NCI-H187 treated with DMSO at 0.1 percent for 48 hours (cell line): Measurements from ENCODE around the gene PLK5.

Experiments used
- DNase-seq: peaks from one replicate; lab custom pipeline; 2025; lab: John Stamatoyannopoulos, UW

PLK5 gene

DNA sequence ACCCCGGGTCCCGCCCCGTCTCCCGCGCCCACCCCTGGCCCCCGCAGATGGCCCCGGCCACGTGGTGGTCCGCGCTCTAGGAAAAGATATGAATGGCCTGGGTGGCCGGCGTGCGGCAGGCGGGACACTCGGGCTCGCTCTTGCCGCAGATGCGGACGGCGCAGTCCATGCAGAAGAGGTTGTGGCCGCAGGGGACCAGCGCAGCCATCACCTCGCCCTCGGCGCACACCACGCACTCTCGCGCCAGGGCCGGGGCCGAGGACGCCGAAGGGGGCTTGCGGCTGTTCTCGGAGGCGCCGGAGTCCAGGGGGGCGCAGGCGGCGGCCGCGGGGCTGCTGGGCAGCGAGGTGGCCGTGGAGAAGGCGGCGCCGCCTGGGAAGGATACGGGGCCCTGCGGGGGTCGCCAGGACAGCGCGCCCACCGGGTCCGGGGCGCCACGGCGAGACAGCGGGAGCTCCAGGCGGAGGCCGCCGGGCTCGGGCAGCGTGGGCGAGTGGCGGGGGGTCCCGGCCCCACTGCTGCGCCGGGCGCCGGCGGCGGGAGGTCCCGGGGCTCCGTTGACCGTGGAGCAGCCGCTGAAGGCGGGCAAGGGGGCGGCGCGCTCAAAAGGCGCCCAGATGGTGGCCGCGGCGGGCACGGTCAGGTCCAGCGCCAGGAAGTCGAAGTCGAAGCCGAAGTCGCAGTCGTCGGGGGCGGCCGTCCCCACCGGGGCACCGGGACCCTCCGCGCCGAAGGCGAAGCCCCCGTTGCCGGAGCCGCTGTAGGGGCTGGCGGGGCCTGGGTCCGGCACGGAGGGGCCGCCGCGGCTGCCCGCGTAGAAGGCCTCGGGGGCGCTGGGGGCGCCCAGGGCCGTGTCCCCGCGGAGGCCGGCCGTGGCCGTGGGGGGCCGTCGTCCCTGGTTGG, 31.9 kb downstream of the PLK5 start:
- DNase-seq = no peak

DNA sequence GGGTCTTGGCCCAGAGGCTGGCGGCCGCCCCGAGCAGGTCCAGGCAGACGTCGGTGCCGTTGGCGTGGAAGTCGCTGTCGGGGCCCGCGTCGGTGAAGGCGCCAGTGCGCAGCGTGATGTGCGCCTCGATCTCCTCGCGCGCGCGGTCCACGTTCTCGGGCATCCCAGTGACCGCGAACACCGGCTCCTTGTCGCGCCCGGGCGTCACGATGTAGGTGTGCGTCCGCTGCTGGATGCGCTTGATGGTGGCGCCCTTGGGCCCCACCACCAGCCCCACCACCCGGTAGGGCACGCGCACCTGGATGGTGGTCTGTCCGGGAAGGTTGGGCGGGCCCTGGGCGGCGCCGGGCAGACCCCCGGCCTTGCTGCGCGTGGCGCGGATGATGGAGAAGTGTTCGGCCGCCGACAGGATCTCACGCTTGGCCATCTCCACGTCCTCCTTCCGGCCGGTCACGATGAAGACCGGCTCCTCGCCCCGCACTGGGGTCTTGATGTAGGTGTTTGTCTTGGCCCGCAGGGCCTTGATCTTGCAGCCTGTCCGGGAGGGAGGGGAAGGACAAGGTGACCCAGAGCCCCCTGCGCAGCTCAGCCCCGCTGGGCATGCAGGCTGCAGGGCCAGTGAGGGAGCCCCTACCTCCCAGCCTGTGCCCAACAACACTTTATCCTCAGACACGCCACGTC, 32.7 kb downstream of the PLK5 start:
- no peak for DNase-seq

DNA sequence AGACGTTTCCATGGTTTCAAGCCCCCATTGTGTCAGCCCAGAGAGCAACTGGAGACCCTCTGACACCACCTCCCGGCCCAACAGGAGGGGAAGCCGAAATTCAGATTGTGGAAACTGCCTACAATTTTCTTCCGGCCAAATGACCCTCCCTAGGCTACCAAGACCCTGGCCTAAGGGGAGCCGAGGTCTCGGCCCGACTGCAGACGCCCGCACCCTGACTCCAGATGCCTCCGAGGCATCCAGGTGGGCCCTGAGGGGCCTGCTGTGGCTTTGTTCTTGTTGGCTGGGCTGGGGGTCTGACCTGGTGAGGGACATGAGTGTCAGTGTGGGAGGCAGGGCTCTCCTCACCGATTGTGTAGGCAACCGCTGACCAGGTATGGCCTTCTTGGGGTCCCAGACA, 34.7 kb downstream of the PLK5 start:
- no peak for DNase-seq

DNA sequence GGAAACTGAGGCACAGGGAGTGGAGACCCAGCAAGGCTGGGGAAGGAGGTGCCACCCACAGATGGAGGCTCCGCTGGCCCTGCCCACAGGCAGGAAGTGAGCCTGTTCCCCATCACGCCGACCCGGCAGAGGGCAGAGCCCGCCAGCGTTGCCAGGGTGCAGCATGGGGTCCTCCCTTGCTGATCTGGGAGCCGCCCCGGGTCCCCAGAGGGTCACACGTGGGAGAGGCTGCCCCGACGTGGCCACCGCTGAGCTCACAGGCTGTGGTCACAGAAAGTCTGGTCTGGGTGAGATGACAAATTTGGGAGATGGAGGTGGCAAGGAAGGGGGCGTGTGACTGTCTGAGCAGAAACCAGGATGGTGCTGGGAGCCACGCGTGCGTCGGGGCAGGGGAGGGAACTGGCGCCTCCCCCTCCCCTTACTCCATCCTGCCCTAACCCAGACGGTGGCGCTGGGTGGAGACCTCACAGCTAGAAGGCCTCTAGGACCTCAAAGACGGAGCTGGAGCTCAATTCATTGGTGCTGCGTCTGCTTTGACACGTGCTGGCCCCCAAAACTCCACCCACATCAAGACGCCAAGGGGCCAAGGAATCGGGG, 36.5 kb downstream of the PLK5 start:
- DNase-seq = no peak

DNA sequence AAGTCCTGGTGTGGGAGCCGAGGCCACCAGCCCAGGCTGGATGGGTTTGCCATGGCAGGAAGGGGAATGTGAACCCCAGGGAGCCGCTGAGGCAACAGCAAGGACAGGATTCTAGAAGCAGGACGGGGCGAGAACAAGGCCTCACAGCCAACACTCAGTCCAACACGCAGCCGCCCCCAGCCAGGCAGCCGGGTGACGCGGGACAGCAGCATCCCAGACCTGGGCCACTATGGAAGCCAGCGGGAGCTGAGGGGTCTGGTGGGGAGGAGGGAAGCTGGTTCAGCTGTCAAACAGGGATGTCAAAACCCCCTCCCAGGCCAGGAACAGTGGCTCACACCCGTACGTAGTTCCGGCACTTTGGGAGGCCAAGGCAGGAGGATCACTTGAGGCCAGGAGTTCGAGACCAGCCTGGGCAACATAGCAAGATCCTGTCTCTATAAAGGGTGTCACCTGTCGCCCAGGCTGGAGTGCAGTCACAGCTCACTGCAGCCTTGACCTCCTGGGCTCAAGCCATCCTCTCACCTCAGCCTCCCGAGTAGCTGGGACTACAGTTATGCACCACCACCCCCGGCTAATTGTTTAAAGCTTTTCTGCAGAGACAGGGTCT, 37.5 kb downstream of the PLK5 start:
- DNase-seq = no peak

DNA sequence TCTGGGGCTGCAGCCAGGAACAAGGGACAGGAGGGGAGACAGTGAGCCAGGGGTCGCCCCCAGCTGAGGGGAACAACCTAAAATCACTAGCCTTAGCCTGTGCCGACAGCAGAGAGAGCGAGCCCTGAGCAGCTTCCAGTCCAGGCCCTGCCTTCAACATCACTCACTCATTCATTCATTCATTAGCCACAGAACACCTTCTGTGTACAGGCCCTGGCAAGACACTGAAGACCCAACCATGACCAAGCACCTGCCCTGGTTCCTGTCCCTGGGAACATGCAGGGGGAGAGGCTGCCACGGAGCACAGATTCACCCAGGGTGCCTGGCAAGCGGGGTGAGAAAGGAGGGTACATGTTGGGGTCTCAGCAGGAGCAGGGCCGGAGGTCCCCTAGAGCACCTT, 39.4 kb downstream of the PLK5 start:
- no peak for DNase-seq

DNA sequence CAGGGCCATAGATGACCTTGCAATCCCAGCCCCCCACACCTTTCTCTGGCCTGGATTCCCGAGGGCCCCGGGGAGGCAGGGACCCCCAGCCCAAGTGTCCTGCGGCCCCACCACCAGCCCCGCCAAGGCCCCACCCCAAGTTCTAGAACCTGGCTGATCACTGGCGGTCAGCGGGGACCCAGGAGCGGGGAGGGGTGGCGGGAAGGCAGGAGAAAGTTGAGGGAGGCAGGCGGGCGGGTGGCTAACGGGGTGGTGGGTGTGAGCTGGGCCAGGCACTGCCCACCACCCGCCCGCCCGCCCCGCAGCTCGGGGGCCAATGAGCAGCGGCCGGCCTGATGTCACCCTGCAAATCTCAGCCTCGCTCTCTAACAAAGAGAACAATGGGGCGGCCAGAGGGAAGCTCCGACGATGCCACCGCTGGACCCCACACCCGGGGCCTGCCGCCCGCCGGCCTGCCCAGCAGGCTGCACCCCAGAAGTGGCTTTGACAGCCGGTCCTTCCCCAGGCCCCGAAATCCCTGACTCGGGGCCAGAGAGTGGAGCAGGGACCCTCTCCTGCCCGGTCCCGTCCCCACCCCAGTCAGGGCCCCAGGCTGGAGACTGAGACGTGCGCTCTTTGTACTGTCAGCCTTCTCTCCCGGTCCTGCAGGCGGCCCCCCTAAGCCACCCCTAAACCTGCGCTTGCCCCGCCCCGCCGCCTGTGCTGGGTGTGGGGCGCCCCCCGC, 42.7 kb downstream of the PLK5 start:
- no peak for DNase-seq

DNA sequence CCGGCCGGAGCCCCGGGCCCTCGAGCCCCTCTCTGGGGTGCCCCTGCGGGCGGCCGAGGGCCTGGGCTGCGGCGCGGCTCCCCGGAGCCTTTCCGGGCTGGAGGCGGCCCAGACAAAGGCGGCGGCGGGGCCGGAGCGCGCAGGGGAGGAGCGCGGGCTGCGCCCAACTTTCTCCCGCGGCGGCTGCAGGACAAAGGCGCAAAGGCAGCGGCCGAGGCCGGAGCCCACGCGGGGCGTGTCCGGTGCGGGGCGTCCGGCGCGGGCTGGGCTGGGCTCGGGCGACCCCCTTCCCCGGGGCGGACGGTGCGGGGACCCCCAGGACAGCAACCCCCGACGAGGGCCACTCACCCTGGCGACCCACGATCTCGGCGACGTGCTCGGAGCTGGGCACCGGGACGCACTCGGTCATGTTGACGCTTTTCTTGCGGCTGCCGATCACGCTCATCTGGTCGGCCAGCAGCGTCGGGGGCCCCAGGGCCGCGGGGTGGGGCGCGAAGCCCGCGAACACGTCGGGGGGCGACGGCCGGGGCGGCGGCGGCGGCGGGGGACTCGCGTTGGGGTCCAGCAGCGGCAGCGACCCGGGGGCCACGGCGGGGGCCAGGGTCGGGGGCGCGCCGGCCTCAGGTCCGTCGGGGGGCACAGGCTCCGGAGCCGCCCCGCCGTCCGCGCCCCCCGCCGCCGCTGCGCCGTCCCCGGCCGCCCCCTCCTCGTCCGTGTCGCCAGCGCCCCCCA, 43.4 kb downstream of the PLK5 start:
- no peak for DNase-seq

DNA sequence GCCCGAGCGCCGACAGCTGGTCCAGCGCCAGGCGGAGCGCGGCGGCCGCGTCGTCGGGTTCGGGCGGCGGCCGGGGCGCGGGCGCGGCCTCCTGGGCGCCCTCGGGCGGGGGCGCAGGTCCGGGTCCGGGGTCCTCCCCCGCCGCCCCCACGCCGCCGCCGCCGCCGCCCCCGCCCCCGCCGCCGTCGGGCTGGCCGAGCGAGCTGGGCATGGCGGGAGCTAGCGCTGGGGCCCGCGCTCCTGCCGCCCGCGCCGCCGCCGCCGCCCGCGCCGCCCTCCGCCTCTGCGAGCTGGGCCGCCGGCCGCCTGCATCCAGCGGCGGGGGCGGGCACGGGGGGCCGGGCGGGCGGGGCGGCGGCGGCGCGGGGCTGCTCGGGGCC, 44.0 kb downstream of the PLK5 start:
- no peak for DNase-seq

DNA sequence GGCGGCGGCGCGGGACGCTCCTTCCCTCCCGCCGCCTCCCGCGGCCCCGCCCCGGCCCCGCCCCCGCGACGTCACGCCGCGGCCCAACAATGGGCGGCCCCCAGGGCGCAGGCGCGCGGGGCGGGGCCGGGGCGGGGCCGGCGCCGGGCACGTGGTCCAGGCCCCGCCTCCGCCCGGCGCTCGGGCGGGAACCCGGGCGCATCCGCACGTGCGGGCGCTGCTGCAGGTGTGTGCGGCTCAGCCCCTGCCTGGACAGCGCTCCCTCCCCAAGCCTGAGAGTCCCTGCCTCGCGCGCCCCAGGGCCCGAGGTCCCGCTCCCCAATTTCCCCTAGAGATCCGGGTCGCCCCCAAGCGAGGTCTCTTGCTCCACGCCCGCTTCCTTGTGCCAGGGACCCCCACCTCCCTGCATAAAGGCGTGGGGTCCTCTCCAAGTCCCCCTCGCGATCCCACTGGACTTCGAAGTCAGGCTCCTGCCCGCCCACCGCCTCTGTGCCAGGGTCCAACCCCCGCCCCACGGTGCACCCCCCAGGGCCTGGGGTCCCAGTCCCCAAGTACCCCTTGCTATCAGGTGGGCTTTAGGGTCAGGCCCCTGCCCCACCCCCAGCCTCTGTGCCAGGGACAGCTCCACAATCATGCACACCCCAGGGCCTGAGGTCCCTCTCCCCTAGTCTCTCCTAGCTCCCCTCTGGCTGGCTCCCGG, 44.6 kb downstream of the PLK5 start, which contains the start of gene MEX3D:
Gene MEX3D (minus strand): TSS at position 6 of the 700 bp plus-strand sequence. CDS start 267 bp downstream, outside the sequence.
- no peak for DNase-seq

DNA sequence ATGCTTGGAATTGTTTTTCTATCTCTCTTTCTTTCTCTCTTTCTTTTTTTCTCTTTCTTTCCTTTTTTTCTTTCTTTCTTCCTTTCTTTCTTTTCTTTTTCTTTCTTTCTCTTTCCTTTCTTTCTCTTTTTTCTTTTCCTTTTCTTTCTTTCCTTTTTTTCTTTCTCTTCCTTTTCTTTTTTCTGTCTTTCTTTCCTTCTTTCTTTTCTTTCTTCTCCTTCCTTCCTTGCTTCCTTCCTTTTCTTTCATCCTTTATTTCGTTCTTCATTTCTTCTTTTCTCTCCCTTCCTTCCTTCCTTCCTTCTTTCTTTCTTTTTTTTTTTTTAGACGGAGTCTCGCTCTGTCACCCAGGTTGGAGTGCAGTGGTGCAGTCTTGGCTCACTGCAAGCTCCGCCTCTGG, 46.1 kb downstream of the PLK5 start:
- no peak for DNase-seq

DNA sequence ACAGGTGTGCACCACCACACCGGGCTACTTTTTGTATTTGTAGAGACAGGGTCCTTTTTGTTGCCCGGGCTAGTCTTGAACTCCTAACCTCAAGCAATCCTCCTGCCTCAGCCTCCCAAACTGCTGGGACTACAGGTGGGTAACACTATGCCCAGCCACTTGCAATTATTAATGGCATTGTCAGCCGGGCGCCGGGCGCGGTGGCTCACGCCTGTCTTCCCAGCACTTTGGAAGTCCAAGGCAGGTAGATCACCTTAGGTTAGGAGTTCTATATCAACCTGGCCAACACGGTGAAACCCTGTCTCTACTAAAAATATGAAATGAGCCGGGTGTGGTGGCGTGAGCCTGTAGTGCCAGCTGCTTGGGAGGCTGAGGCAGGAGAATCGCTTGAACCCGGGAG, 47.0 kb downstream of the PLK5 start:
- no peak for DNase-seq

DNA sequence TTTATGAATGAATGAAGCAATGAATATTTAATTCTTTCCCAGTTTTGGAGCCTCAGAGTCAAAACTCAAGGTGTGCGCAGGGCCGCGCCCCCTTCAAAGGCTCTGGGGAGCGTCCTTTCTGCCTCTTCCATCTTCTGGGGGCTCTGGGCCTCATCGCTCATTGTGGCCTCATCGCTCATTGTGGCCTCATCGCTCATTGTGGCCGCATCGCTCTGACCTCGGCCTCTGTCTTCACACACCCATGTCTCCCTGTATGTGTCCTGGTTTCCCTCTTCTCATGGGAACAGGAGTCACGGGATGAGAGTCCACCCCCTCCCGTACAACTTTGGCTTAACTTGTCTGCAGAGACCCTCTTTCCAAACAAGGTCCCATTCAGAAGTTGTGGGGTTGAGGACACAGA, 47.5 kb downstream of the PLK5 start:
- no peak for DNase-seq

DNA sequence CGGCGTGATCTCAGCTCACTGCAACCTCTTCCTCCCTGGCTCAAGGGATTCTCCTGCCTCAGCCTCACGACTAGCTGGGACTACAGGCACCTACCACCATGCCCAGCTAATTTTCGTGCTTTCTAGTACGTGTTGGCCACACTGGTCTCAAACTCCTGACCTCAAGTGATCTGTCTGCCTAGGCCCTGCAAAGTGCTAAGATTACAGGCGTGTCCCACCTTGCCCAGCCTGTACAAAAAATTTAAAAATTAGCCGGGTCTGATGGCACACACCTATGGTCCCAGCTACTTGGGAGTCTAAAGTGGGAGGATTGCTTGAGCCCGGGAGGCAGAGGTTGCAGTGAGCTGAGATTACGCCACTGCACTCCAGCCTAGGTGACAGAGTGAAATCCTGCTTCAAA, 48.9 kb downstream of the PLK5 start:
- DNase-seq = no peak

DNA sequence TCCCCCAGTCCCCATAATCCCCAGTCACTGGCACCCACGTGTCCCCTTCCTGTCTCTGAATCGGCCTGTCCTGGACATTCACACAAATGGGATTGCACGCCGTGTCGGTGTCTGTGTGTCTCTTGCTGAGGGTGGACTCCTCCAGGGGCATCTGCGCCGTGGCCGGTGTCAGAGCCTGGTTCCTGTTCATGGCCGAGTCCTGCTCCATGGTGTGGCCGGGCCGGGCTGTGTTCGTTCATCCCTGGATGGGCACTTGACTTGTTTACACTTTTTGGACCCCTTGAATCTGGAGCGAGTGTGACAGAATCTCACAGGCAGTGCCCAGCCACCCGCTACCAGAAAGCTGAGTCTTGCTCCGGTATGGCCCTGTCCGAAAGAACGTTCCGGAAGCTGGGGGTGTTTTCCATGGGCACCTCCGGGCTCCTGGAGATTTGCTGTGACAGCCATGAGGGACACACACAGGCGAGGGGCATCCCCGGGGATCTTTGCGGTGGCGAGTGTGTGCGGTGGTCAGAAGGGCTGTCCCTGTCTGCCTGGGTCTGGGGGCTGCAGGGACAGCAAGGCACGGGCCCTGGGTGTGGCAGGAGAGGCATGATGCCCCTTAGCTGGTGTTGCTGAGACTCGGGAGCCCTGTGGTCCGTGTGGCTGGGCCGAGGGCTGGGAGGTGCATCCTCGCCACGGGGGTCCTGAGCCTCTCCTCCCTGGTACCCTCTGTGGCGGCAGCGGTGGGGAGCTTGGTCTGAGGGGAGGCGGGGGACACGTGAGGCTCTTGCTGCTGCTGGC, 50.7 kb downstream of the PLK5 start:
- no peak for DNase-seq

DNA sequence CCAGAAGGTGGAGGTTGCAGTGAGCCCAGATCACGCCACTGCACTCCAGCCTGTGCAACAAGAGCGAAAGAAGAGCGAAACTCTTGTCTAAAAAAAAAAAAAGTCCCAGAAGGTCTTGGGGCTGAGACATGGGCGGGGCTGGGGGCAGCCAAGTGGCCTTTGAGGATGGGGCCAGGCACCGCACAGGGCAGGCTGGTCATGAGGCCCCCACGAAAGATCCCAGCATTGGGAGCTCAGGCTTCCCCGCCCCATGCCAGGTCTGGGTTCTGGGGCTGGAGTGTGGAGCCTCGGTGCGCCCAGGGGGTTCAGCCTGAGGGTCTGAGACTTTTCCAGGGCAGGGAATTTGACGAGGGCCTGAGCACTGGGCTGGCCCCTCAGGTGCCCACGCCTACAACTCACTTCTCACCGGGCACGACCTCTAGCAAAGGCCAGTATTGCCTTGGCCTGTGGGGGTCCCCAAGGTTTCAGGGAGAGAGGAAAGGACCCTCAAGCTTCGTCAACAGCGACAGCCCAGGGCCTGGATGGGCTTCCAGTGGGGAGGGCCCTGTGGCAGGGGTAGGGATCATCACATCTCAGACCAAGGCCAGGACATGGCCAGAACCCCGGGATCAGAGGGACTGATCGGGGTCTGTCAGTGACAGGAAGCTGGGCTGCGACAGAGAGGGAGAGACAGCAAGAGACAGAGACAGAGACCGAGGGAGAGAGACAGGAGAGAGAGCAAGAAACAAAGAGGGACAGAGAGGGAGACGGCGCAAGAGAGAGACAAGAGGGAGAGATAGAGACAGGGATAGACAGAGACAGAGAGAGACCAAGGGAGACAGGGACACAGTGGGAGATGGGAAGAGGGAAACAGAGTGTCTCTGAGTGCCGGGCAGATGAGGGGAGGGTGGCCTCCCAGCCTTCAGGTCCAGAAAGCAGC, 51.7 kb downstream of the PLK5 start:
- DNase-seq = no peak

DNA sequence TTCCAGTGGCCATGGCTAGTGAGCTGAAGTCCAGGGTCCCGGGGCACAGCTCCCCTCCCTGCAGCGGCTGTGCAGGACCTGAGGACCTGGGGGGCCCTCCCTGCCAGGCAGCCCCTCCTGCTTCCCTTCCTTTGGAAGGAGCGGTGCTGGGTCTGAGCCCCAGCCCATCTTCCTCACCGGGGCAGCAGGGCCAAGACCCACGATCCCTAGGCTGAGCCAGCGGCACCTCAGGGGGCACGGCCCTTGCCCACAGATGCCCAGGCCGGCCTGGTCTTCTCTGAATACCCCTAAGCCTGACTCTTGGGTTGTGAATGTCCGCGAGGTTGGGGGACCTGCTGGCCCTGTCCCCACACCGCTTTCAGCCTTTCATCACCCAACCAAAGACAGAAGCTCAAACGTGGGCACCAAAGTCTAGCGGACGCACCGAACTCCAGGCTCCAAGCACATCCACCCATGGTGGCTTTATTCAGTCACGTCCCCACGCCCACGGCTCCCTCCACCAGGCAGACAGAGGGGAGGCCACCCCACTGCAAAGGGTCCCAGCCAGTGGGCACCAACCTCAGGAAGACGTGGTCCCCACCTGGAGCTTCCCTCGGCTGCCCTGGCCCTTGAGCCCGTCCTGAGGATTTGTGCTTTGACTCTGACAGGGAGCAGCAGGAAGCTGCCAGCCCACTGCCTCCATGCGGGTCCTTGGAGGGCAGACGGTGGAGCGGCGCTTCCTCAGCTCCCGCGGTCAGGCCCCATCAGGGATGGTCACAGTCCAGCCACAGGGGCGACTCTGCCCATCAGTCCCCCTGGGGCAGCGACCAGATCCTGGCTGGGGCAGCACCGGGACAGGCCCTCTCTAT, 52.6 kb downstream of the PLK5 start:
- DNase-seq = no peak
